Duodenal mucosa (tissue), 2 donors: Measurements from ENCODE around the gene CPSF4L.

Experiments
- H3K27ac ChIP-seq: one replicate; pipeline ENCODE4 v1.7.0; 2013; ENCODE audit warnings: low read depth, low read length
- H3K27me3 ChIP-seq, 2 donors: one replicate each; pipeline ENCODE4 v1.7.0; 2013; ENCODE audit warnings: low read length in 2 of 2, control low read depth in 1 of 2; ENCODE audit not compliant: insufficient read depth in 2 of 2, control insufficient read depth in 1 of 2
- H3K36me3 ChIP-seq, 2 donors: one replicate each; pipeline ENCODE4 v1.7.0; 2013; ENCODE audit warnings: low read length in 2 of 2, control low read depth in 1 of 2; ENCODE audit not compliant: insufficient read depth in 2 of 2, control insufficient read depth in 1 of 2
- H3K4me1 ChIP-seq, 2 donors: one replicate each; pipeline ENCODE4 v1.7.0; 2013; ENCODE audit warnings: low read length in 2 of 2, control low read depth in 1 of 2; ENCODE audit not compliant: insufficient read depth in 2 of 2, control insufficient read depth in 1 of 2
- H3K4me3 ChIP-seq, 2 donors: one replicate each; pipeline ENCODE4 v1.7.0; 2013; ENCODE audit warnings: low read length in 2 of 2, low read depth in 1 of 2
- H3K9ac ChIP-seq, 2 donors: one replicate each; pipeline ENCODE4 v1.7.0; 2013; ENCODE audit warnings: low read length in 2 of 2, low read depth in 1 of 2
- H3K9me3 ChIP-seq, 2 donors: one replicate each; pipeline ENCODE4 v1.7.0; 2013; ENCODE audit warnings: low read length in 2 of 2, control low read depth in 1 of 2; ENCODE audit not compliant: control insufficient read depth in 1 of 2

CPSF4L gene

DNA sequence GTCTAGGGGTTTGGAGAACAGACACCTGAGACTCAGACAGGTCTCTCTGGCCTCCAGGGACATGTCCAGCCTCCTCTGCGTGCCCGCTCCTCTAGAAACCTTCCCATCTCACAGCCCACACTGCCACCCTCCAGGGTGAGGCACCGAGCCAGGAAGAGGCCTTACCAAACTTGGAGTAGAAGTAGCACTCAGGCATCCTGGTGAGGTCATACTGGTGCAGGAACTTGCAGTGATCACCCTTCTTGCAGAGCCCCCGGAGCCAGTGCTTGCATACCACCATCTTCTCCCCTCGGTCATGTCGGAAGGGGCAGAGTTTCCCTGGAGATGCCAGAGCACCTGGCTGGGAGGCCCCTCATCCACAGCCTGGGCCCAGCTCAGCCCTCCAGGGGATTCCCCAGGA is 4.2 kb downstream of the CPSF4L start:
- H3K36me3 ChIP-seq = no peaks in the 10 kb centered on the region
- H3K9me3 ChIP-seq = no peaks in the 10 kb centered on the region
- H3K4me3 ChIP-seq = no peak overlapping the region
- H3K9ac ChIP-seq = no peak overlapping the region
- H3K27me3 ChIP-seq = no peaks in the 10 kb centered on the region
- peaks cover 8 to 15% of the 10 kb centered on the region in 2 donors for H3K4me1 ChIP-seq
- no peak overlapping the region for H3K27ac ChIP-seq

DNA sequence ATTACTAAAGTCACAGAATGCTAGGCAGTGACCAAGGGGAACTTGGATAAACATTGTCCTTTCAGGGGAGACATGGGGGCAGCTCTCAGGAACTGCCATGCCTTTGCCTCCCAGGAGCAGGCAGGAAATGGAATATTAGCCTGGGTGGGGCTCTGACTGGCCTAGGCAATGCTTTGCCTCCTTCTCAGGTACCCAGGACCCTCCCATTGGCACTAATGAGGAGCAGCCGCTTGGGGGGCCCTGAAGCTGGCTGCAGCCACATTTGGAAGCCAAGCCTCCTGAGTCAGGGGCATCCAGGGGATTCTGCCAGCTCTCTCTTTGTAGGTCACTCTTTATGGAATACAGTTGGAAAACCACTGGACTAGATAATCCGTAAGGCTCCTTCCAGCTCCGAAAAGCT is 5.5 kb downstream of the CPSF4L start:
- Histone ChIP-seq H3K9me3 (no peaks in the 10 kb centered on the region), H3K4me3 (no peak overlapping the region), H3K36me3 (no peaks in the 10 kb centered on the region), H3K9ac (no peak overlapping the region), H3K27me3 (no peaks in the 10 kb centered on the region), H3K4me1 (peaks cover 0 to 6% of the 10 kb centered on the region in 2 donors), H3K27ac (no peak overlapping the region)

- Histone ChIP-seq H3K4me1 (peaks cover 0 to 6% of the 10 kb centered on the region in 2 donors), H3K9ac (no peak overlapping the region), H3K27me3 (no peaks in the 10 kb centered on the region), H3K9me3 (no peaks in the 10 kb centered on the region), H3K27ac (no peak overlapping the region), H3K4me3 (no peak overlapping the region), H3K36me3 (no peaks in the 10 kb centered on the region)
These were observed 6.0 kb downstream of the CPSF4L start for GRCh38 chr17:73255671-73256181.

- Histone ChIP-seq H3K27ac (no peak overlapping the region), H3K27me3 (no peaks in the 10 kb centered on the region), H3K9me3 (no peaks in the 10 kb centered on the region), H3K36me3 (peaks cover 6 to 16% of the 10 kb centered on the region in 2 donors), H3K9ac (no peak overlapping the region), H3K4me1 (peaks cover 0 to 6% of the 10 kb centered on the region in 2 donors), H3K4me3 (no peak overlapping the region)
These were observed 9.8 kb downstream of the CPSF4L start for GRCh38 chr17:73251871-73252270.

GRCh38 chr17:73250851-73251640 is 10.6 kb downstream of the CPSF4L start:
- H3K4me3 ChIP-seq = no peak overlapping the region
- H3K27me3 ChIP-seq = no peaks in the 10 kb centered on the region
- peaks cover 0 to 4% of the 10 kb centered on the region in 2 donors for H3K4me1 ChIP-seq
- peaks cover 6 to 20% of the 10 kb centered on the region in 2 donors for H3K36me3 ChIP-seq
- H3K9me3 ChIP-seq = no peaks in the 10 kb centered on the region
- H3K9ac ChIP-seq = no peak overlapping the region
- no peak overlapping the region for H3K27ac ChIP-seq

- peaks cover 6 to 30% of the 10 kb centered on the region in 2 donors for H3K36me3 ChIP-seq
These were observed 12.0 kb downstream of the CPSF4L start for GRCh38 chr17:73249700-73250099.

GRCh38 chr17:73248532-73248931 is 13.1 kb downstream of the CPSF4L start:
- Histone ChIP-seq H3K36me3 (peaks cover 6 to 36% of the 10 kb centered on the region in 2 donors), H3K27ac (no peak overlapping the region), H3K9me3 (no peaks in the 10 kb centered on the region), H3K4me3 (no peak overlapping the region), H3K27me3 (no peaks in the 10 kb centered on the region), H3K9ac (no peak overlapping the region), H3K4me1 (no peaks in the 10 kb centered on the region)

More at GRCh38 chr17:73249700-73250099, 12.0 kb downstream of the CPSF4L start:
- no peaks in the 10 kb centered on the region for H3K27me3 ChIP-seq
- H3K9me3 ChIP-seq = no peaks in the 10 kb centered on the region
- no peak overlapping the region for H3K9ac ChIP-seq
- no peak overlapping the region for H3K27ac ChIP-seq
- H3K4me1 ChIP-seq = no peaks in the 10 kb centered on the region
- H3K4me3 ChIP-seq = no peak overlapping the region

DNA sequence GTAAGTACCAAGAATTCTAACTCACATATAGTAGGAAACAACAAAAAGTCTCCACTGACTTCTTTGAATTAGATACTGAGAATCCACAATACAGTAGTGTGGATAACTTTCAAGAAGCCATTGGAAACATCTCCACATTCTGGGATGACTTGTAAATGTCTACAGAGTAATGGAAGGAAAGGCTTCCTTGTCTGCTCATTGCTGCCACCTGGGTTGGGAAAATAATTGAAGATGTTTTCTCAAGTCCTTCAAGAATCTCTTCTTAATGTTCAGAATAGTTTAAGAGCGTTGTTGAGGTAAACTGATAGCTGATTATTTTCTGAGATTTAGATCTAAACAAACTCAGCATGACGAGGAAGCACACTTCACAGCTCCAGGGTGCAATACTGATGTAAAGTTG is 14.0 kb downstream of the CPSF4L start:
- Histone ChIP-seq H3K4me3 (no peak overlapping the region), H3K4me1 (no peaks in the 10 kb centered on the region), H3K27me3 (no peaks in the 10 kb centered on the region), H3K36me3 (peaks cover 6 to 40% of the 10 kb centered on the region in 2 donors), H3K9me3 (no peaks in the 10 kb centered on the region), H3K9ac (no peak overlapping the region), H3K27ac (no peak overlapping the region)

DNA sequence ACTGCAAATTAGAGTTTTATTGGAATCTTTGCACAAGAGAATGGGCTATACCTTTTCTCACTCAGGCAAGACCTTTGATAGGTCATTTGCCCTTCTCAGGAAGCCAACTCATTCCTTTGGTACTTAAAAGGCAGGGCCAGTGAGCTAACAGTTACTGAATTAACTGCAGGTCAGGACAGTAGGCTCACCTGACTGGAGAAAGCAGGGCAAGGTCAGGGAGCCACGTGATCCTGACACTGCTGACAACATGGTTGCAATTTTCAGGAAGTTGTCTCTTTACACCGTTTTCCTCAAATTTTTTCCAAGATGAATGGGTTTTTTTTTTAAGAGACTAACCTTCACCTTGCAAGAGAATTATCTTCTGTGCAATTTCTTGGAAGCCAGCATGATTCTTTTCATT is 21.1 kb downstream of the CPSF4L start:
- peaks cover 0 to 37% of the 10 kb centered on the region in 2 donors for H3K36me3 ChIP-seq
- H3K4me1 ChIP-seq = peaks cover 0 to 7% of the 10 kb centered on the region in 2 donors
- no peak overlapping the region for H3K4me3 ChIP-seq
- H3K27me3 ChIP-seq = no peaks in the 10 kb centered on the region
- H3K9ac ChIP-seq = no peak overlapping the region
- no peaks in the 10 kb centered on the region for H3K9me3 ChIP-seq
- no peak overlapping the region for H3K27ac ChIP-seq

- no peaks in the 10 kb centered on the region for H3K27me3 ChIP-seq
- no peak overlapping the region for H3K9ac ChIP-seq
- peaks cover 0 to 26% of the 10 kb centered on the region in 2 donors for H3K36me3 ChIP-seq
- peaks cover 13 to 23% of the 10 kb centered on the region in 2 donors for H3K4me1 ChIP-seq
- no peak overlapping the region for H3K27ac ChIP-seq
- no peak overlapping the region for H3K4me3 ChIP-seq
- H3K9me3 ChIP-seq = no peaks in the 10 kb centered on the region
These were observed 24.0 kb downstream of the CPSF4L start for GRCh38 chr17:73237714-73238113.
